Measurements from ENCODE around the gene CLDN12. TPM values are rescaled to one million over a fixed set of nuclear protein-coding genes. Genes with fewer than 3 reads are reported as not detected.

Gene CLDN12
- total and polyA plus RNA-seq, 2 experiments from 2014 or later: 16.6 to 48.5 TPM

DNA sequence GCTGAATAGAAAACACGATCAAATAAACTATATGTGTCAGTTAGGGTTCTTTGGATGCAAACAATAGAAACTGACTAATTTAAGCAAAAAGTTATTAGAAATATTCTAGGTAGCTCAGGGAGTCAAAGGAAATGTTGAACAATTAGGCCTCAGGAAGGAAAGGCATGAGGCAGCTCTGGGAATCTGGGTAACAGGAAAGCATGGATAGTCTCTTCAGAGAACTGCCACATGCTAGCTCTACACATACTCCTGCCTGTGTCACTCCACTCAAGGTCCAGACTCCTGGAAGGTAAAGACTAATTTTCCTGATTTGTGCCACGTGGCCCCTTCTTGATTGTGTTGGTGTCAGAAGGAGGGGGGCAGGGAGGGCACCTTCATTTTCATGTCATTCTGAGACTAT lies 42.4 kb downstream of the CLDN12 start:
- Histone ChIP-seq H3K36me3 (ENCODE audit: insufficient read depth) (no peaks in the 10 kb centered on the region), H3K4me1 (ENCODE audit: insufficient read depth) (no peaks in the 10 kb centered on the region), H3K4me2 (no peak overlapping the region), H2AFZ (no peak overlapping the region), H4K20me1 (replicated peaks; ENCODE audit: insufficient read depth) (no peaks in the 10 kb centered on the region), H3K79me2 (replicated peaks; ENCODE audit: insufficient read depth) (no peaks in the 10 kb centered on the region), H3F3A (replicated peaks; ENCODE audit: low read depth) (no peaks in the 10 kb centered on the region), H3K27ac (ENCODE audit: low read depth) (no peak overlapping the region), H3K27me3 (ENCODE audit: insufficient read depth) (no peaks in the 10 kb centered on the region), H3K9me2 (ENCODE audit: insufficient read depth) (0 out of 2 replicates have a peak, but pooled peaks cover 4% of the 10 kb centered on the region), H3K4me3 (no peak overlapping the region)
- ATAC-seq: no peak
- no peak for DNase-seq (ENCODE audit: low spot score)
- no peak overlapping the region; the same call in 1 of the 2 replicates for H3K27ac Mint-ChIP-seq
- no peaks in the 10 kb centered on the region for H3K4me1 Mint-ChIP-seq
- H3K36me3 Mint-ChIP-seq (ENCODE audit: low read depth): no peaks in the 10 kb centered on the region
- H3K4me3 Mint-ChIP-seq: no peak overlapping the region
- H3K27me3 Mint-ChIP-seq (ENCODE audit: insufficient read depth, low read depth, poor library complexity): no peaks in the 10 kb centered on the region
- H3K9me3 Mint-ChIP-seq: no peaks in the 10 kb centered on the region
- TF ChIP-seq ZNF114 (CRISPR knock-in tag; IDR thresholded peaks at IDR 0.05) (no peak), REST (IDR thresholded peaks at IDR 0.05; ENCODE audit: unreplicated experiment) (no peak), EZH2 (IDR thresholded peaks at IDR 0.05; ENCODE audit: low read depth, unreplicated experiment) (no peak), ZNF331 (CRISPR knock-in tag; IDR thresholded peaks at IDR 0.05; ENCODE audit: low read depth) (no peak), NANOG (IDR thresholded peaks at IDR 0.05; ENCODE audit: borderline replicate concordance) (no peak), JUNB (IDR thresholded peaks at IDR 0.05; ENCODE audit: unreplicated experiment) (no peak), STAT1 (IDR thresholded peaks at IDR 0.05; ENCODE audit: unreplicated experiment) (no peak), EZH2phosphoT487 (IDR thresholded peaks at IDR 0.05; ENCODE audit: unreplicated experiment) (no peak), CREB1 (CRISPR knock-in tag; IDR thresholded peaks at IDR 0.05; ENCODE audit: low read depth) (no peak), POLR2AphosphoS5 (IDR thresholded peaks at IDR 0.05; ENCODE audit: low read depth) (no peak)
- TF ChIP-seq, protein P1, sequence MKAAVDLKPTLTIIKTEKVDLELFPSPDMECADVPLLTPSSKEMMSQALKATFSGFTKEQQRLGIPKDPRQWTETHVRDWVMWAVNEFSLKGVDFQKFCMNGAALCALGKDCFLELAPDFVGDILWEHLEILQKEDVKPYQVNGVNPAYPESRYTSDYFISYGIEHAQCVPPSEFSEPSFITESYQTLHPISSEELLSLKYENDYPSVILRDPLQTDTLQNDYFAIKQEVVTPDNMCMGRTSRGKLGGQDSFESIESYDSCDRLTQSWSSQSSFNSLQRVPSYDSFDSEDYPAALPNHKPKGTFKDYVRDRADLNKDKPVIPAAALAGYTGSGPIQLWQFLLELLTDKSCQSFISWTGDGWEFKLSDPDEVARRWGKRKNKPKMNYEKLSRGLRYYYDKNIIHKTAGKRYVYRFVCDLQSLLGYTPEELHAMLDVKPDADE (IDR thresholded peaks at IDR 0.05): no peak
- TF ChIP-seq, protein P2, sequence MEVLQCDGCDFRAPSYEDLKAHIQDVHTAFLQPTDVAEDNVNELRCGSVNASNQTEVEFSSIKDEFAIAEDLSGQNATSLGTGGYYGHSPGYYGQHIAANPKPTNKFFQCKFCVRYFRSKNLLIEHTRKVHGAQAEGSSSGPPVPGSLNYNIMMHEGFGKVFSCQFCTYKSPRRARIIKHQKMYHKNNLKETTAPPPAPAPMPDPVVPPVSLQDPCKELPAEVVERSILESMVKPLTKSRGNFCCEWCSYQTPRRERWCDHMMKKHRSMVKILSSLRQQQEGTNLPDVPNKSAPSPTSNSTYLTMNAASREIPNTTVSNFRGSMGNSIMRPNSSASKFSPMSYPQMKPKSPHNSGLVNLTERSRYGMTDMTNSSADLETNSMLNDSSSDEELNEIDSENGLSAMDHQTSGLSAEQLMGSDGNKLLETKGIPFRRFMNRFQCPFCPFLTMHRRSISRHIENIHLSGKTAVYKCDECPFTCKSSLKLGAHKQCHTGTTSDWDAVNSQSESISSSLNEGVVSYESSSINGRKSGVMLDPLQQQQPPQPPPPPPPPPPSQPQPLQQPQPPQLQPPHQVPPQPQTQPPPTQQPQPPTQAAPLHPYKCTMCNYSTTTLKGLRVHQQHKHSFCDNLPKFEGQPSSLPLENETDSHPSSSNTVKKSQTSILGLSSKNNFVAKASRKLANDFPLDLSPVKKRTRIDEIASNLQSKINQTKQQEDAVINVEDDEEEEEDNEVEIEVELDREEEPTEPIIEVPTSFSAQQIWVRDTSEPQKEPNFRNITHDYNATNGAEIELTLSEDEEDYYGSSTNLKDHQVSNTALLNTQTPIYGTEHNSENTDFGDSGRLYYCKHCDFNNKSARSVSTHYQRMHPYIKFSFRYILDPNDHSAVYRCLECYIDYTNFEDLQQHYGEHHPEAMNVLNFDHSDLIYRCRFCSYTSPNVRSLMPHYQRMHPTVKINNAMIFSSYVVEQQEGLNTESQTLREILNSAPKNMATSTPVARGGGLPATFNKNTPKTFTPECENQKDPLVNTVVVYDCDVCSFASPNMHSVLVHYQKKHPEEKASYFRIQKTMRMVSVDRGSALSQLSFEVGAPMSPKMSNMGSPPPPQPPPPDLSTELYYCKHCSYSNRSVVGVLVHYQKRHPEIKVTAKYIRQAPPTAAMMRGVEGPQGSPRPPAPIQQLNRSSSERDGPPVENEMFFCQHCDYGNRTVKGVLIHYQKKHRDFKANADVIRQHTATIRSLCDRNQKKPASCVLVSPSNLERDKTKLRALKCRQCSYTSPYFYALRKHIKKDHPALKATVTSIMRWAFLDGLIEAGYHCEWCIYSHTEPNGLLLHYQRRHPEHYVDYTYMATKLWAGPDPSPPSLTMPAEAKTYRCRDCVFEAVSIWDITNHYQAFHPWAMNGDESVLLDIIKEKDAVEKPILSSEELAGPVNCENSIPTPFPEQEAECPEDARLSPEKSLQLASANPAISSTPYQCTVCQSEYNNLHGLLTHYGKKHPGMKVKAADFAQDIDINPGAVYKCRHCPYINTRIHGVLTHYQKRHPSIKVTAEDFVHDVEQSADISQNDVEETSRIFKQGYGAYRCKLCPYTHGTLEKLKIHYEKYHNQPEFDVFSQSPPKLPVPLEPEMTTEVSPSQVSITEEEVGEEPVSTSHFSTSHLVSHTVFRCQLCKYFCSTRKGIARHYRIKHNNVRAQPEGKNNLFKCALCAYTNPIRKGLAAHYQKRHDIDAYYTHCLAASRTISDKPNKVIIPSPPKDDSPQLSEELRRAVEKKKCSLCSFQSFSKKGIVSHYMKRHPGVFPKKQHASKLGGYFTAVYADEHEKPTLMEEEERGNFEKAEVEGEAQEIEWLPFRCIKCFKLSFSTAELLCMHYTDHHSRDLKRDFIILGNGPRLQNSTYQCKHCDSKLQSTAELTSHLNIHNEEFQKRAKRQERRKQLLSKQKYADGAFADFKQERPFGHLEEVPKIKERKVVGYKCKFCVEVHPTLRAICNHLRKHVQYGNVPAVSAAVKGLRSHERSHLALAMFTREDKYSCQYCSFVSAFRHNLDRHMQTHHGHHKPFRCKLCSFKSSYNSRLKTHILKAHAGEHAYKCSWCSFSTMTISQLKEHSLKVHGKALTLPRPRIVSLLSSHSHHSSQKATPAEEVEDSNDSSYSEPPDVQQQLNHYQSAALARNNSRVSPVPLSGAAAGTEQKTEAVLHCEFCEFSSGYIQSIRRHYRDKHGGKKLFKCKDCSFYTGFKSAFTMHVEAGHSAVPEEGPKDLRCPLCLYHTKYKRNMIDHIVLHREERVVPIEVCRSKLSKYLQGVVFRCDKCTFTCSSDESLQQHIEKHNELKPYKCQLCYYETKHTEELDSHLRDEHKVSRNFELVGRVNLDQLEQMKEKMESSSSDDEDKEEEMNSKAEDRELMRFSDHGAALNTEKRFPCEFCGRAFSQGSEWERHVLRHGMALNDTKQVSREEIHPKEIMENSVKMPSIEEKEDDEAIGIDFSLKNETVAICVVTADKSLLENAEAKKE (CRISPR knock-in tag; IDR thresholded peaks at IDR 0.05): no peak
- TF ChIP-seq, protein P3, sequence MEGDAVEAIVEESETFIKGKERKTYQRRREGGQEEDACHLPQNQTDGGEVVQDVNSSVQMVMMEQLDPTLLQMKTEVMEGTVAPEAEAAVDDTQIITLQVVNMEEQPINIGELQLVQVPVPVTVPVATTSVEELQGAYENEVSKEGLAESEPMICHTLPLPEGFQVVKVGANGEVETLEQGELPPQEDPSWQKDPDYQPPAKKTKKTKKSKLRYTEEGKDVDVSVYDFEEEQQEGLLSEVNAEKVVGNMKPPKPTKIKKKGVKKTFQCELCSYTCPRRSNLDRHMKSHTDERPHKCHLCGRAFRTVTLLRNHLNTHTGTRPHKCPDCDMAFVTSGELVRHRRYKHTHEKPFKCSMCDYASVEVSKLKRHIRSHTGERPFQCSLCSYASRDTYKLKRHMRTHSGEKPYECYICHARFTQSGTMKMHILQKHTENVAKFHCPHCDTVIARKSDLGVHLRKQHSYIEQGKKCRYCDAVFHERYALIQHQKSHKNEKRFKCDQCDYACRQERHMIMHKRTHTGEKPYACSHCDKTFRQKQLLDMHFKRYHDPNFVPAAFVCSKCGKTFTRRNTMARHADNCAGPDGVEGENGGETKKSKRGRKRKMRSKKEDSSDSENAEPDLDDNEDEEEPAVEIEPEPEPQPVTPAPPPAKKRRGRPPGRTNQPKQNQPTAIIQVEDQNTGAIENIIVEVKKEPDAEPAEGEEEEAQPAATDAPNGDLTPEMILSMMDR (conservative IDR thresholded peaks at IDR 0.05; ENCODE audit: low read depth in 2 of 2): no peak

All from GM23338 (cell line).